ENCODE measurements around the gene PPM1M. TPM values are rescaled to one million over a fixed set of nuclear protein-coding genes. Genes with fewer than 3 reads are reported as not detected.
"Not testable (repeated sequence)": the region's sequence is repeated elsewhere in the genome, so short reads cannot be mapped to it uniquely, and the experiment has no call there.

The PPM1M gene
- total and polyA plus RNA-seq, 2 experiments from 2014 or later = 10.7 to 13.1 TPM

DNA sequence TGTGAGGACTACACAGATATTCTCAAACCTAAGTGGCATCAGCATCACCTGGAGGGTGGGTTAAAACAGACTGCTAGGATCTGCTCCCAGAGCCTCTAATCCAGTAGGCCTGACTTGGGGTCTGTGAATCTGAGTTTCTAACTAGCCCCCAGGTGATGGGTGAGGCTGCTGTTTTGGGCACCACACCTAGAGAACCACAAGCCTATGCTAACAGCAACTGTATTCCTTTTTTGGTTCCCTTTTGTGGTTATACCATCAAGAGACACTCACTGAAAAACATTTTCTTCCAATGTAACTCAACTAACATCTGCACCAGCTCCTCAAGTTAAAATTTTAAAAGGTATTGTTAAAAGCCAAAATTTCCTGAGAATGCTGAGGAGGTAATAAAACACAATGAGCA is 16.9 kb downstream of the PPM1M start:
- Histone ChIP-seq H3K27ac (no peak overlapping the region), H3K27me3 (no peaks in the 10 kb centered on the region), H3K4me3 (no peak overlapping the region), H3K4me1 (ENCODE audit: low read depth) (no peaks in the 10 kb centered on the region), H3K36me3 (peaks cover 80% of the 10 kb centered on the region), H3K9me3 (ENCODE audit: low read depth) (no peaks in the 10 kb centered on the region)
- DNase-seq (ENCODE audit: low read depth in 1 of 2, low spot score in 1 of 2) = no peak
- TF ChIP-seq CTCF (IDR thresholded peaks at IDR 0.05; ENCODE audit: low read depth, low read length) = no peak

DNA sequence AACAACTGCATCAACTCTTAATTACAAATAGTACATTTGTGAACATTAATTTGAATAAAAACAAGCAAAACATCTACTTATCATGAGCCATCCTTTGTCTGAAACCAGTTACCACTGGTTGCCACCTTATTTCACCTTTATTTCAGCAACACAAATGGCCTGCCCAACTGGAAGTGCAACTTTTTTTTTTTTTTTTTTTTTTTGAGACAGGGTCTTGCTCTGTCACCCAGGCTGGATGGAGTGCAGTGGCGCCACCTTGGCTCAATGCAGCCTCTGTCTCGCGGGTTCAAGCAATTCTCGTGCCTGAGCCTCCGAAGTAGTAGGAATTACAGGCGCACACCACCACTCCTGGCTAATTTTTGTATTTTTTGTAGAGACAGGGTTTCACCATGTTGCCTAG is 19.8 kb downstream of the PPM1M start:
- no peaks in the 10 kb centered on the region for H3K27me3 ChIP-seq
- no peak for DNase-seq (ENCODE audit: low read depth in 1 of 2, low spot score in 1 of 2)
- H3K36me3 ChIP-seq = peaks cover 74% of the 10 kb centered on the region
- H3K27ac ChIP-seq = no peak overlapping the region
- H3K4me3 ChIP-seq = no peak overlapping the region
- no peak for TF ChIP-seq CTCF (IDR thresholded peaks at IDR 0.05; ENCODE audit: low read depth, low read length)
- H3K9me3 ChIP-seq (ENCODE audit: low read depth) = no peaks in the 10 kb centered on the region
- H3K4me1 ChIP-seq (ENCODE audit: low read depth) = no peaks in the 10 kb centered on the region

DNA sequence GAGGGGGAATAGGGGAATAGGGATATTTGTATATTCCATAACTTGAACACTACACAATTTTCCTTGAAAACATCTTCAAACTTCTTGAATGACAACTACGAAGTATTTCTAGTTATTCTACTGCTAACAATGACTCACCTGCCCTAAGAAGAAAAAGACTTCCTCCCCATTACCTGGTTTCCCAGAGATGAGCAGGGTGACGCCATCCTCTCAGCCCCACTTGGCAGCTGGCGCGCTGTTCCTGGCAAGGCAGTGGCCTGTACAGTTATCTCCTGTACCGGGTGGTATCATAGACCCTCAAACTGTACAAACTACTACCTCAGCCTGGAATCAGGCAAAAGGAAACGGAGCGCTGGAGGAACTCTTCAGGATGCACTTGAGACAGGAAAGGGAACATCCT is 22.5 kb downstream of the PPM1M start:
- Histone ChIP-seq H3K27me3 (no peaks in the 10 kb centered on the region), H3K4me3 (no peak overlapping the region), H3K4me1 (ENCODE audit: low read depth) (no peaks in the 10 kb centered on the region), H3K36me3 (peaks cover 61% of the 10 kb centered on the region), H3K27ac (no peak overlapping the region), H3K9me3 (ENCODE audit: low read depth) (no peaks in the 10 kb centered on the region)
- no peak for DNase-seq (ENCODE audit: low read depth in 1 of 2, low spot score in 1 of 2)
- no peak for TF ChIP-seq CTCF (IDR thresholded peaks at IDR 0.05; ENCODE audit: low read depth, low read length)

DNA sequence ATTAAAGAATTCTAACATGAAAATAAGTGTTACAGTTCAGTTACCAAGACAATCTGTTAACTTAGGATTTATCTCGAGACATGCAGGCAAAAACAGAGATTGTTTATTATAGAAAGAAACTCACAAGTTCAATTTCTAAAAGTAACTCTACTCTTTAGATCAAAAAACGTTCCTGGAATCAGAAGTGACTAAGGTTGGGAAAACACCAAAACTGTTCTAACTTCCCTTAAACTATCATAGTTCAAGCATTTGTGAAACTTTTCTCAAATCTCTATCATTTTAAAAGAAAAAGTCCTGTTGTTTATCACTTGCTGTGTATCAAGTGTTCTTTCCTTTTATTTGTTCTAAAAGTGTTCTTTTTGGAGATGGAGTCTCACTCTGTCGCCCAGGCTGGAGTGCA is 24.2 kb downstream of the PPM1M start:
- TF ChIP-seq CTCF (IDR thresholded peaks at IDR 0.05; ENCODE audit: low read depth, low read length) = no peak
- Histone ChIP-seq H3K27ac (peak overlapping the region; percentile 13), H3K27me3 (no peaks in the 10 kb centered on the region), H3K4me1 (ENCODE audit: low read depth) (no peaks in the 10 kb centered on the region), H3K9me3 (ENCODE audit: low read depth) (no peaks in the 10 kb centered on the region), H3K4me3 (no peak overlapping the region), H3K36me3 (peaks cover 53% of the 10 kb centered on the region)
- no peak for DNase-seq (ENCODE audit: low read depth in 1 of 2, low spot score in 1 of 2)

DNA sequence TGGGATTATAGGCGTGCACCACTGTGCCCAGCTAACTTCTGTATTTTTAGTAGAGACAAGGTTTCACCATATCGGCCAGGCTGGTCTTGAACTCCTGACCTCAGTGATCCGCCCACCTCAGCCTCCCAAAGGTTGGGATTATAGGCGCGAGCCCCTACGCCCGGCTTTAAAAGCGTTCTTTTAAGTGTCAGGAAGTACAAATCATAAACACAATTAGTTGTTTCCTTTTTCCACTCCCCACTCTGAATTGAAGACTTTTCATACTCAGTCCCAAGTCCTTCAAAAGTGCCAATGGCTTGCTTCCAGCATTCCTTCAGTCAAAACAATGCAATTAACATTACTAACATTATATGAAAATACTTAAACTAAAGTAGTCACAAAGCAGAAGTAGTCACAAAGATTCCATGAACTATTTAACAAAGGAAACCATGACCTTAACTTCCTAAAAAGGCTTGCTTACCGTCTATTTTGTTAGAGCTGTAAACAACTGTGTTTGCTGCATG is 24.7 kb downstream of the PPM1M start:
- peak overlapping the region; percentile 13 for H3K27ac ChIP-seq
- H3K4me3 ChIP-seq = no peak overlapping the region
- no peaks in the 10 kb centered on the region for H3K9me3 ChIP-seq (ENCODE audit: low read depth)
- peaks cover 53% of the 10 kb centered on the region for H3K36me3 ChIP-seq
- no peaks in the 10 kb centered on the region for H3K4me1 ChIP-seq (ENCODE audit: low read depth)
- no peak for TF ChIP-seq CTCF (IDR thresholded peaks at IDR 0.05; ENCODE audit: low read depth, low read length)
- no peaks in the 10 kb centered on the region for H3K27me3 ChIP-seq
- no peak for DNase-seq (ENCODE audit: low read depth in 1 of 2, low spot score in 1 of 2)

DNA sequence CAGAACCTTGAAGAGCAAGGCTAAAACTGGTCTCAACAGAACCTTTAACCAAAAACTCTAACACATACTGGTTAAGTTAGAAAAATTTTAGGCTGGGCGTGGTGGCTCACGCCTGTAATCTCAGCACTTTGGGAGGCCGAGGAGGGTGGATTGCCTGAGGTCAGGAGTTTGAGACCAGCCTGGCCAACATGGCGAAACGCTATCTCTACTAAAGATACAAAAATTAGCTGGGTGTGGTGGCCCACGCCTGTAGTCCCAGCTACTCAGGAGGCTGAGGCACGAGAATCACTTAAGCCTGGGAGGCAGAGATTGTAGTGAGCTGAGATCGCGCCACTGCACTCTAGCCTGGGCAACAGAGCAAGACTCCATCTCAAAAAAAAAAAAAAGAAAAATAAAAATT is 26.6 kb downstream of the PPM1M start:
- H3K36me3 ChIP-seq = peaks cover 36% of the 10 kb centered on the region
- H3K4me3 ChIP-seq = not testable (repeated sequence)

More for the DNA sequence above, 26.6 kb downstream of the PPM1M start:
- H3K27me3 ChIP-seq; DNase-seq (ENCODE audit: low read depth in 1 of 2, low spot score in 1 of 2); H3K9me3 ChIP-seq (ENCODE audit: low read depth): not testable (repeated sequence)
- H3K4me1 ChIP-seq (ENCODE audit: low read depth) = peaks cover 13% of the 10 kb centered on the region
- H3K27ac ChIP-seq = peak overlapping the region; percentile 53
